ENCODE measurements around the gene PSMG3.

PSMG3 gene

DNA sequence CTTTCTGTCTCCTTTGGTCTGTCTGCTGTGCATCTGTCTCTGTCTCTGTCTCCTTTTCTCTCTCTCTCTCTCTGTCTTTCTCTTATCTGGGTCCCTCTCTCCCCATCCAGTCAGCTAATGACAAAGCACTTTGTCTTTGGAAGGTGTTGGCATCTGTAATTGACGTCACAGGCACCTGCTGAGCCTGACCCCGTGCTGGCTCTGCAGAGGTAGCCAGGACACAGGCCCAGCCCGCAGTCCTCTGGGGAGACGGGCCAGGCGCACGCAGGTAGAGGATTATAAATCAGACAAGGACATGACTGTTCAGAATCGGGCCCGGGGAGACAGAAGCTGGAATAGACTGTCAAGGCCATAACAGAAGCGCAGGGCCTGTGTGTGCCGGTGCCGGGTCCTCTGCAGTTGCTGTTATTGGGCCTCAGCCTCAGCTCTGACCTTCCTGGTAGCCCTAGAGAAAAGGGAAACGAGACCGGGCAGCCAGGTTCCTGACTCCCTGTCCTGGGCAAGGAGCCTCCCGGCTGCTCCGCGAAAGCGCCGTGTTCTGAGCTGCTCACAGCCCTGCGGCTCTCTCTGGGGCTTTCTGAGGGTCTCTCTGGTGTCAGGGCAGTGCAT lies 10.7 kb upstream of the PSMG3 start:
- FAIRE-seq (no peak), DNase-seq (ENCODE audit: insufficient read length, low spot score) (no peak)

DNA sequence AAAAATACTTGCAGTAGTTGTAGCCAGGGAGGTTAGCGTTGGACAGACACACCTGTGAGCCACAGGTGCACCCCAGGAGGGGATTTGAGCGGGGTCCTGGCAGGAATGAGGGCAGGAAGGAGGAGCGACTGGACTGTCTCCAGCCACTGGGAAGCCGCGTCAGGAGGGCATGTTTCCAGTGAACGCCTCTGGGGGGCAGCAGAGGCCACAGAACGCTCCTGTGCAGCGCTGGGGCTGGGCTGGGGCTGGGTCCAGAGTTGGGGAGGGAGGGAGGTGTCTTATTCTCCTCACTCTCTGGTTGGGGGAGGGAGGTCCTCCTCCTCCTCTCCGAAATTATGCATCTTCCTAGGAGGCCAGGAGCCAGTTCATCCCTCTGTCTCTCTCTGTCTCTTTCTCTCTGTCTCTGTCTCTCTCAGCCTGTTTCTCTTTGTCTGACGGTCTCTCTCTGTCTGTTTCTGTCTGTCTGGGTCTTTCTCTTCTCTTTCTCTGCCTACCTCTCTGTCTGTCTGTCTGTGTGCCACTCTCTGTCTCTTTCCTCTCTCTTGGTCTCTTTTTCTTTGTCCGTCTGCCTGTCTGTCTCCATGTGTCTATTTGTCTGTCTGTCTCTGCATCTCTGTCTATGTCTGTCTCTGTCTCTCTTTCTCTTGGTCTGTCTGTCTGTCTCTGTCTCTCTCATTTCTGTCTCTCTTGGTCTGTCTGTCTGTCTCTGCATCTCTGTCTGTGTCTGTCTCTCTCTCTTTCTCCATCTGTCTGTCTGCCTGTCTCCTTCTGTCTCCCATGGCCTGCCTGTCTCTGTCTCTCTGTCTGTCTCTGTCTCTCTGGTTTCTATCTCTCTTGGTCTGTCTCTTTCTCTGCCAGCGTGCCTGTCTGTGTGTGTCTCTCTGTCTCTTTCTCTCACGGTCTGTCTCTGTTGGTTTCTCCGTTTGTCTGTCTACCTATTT lies 9.9 kb upstream of the PSMG3 start:
- FAIRE-seq (peak; percentile 89), DNase-seq (ENCODE audit: insufficient read length, low spot score) (peak; percentile 88)

DNA sequence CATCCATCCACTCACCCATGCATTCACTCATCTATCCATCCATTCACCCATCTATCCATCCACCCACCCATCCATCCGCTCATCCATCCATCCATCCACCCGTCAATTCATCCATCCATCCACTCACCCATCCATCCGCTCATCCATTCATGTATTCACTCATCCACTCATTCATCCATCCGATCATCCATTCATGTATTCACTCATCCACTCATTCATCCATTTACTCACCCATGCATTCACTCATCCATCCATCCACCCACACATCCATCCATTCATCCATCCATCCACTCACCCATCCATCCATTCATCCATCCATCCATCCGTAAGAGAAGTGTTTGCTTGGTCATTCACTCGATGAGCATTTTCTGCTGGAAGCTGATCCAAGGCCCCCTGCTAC lies 8.7 kb upstream of the PSMG3 start:
- DNase-seq (ENCODE audit: insufficient read length, low spot score) (no peak), FAIRE-seq (no peak)

DNA sequence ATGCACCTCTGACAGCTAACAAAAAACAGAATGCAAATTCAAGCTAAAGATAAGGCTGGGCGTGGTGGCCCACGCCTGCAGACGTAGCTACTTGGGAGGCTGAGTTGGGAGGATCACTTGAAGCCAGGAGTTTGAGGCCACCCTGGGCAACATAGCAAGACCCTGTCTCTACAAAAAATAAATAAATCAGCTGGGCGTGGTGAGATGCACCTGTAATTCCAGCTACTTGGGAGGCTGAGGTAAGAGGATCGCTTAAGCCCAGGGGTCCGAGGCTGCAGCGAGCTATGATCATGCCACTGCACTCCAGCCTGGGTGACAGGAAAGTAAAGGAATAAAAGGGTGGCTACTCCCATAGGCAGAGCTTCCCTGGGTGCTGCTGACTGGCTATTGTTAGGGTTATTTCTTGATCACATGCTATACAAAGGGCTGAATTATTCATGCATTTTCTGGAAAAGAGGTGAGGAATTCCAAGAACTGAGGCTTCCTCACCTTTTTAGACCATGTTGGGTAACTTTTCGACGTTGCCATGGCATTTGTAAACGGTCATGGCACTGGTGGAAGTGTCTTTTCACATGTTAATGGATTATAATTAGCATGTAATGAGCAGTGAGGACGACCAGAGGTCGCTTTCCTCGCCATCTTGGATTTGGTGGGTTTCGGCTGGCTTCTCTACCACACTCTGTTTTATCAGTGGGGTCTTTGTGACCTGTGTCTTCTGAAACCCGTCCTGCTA lies 6.9 kb upstream of the PSMG3 start:
- FAIRE-seq = no peak

DNA sequence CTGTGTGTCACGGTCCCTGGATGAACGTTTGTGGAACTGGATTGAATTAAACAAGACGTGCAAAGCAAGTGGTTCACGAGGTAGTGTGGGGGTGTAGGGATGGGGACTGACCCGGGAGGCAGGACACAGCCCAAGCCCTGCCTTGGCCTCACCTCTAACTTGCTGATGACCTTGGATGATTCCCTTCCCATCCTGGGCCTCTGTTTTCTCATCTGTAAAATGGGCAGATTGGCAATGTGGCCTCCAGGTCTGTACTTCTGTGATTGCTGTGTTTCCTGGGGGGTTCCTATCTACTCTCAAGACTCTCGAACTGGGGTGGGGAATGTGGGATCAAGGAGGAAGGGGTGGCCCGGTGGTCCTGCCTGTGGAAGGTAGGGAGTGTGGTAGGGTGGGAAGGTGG lies 6.0 kb upstream of the PSMG3 start:
- no peak for FAIRE-seq
- no peak for DNase-seq (ENCODE audit: insufficient read length, low spot score)

More for the DNA sequence above, 6.9 kb upstream of the PSMG3 start:
- no peak for DNase-seq (ENCODE audit: insufficient read length, low spot score)

DNA sequence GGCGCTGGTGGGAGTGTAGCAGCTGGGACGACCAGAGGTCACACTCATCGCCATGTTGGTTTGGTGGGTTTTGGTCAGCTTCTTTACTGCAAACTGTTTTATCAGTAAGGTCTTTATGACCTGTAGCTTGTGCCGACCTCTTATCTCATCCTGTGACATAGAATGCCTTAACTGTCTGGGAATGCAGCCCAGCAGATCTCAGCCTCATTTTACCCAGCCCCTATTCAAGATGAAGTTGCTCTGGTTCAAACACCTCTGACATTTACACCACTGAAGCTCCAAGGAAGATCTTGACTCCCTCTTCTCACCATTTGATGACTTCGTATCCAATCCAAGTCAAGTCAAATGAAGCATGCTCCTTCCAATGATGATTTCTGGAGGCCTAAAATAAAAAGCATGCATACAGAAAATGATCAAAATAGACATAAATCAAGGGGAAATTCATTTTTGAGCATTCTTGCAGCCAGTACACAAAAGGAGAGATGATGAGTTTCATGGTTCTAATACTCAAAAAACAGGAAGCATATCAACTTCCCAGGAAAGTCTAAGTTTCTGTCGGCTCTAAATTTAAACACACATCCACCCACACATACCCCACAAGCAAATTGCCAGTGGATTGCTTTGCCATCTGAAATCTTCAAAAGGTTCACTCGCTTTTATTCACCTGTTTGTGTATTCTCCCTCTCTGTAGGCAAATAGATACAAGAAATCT lies 2.4 kb upstream of the PSMG3 start:
- no peak for FAIRE-seq
- no peak for DNase-seq (ENCODE audit: insufficient read length, low spot score)

DNA sequence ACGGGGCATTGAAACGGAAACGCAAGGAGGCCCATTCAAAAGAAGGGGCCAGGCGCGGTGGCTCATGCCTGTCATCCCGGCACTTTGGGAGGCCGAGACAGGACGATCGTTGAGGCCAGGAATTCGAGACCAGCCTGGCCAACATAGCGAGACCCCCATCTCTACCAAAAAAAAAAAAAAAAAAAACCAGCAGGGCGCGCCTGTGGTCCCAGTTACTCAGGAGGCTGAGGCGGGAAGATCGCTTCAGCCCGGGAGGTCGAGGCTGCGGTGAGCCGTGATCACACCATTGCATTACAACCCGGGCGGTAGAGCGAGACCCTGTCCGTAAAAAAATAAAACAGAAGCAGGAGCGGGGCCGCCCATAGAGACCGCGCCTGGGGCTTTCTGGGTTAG lies 396 bp downstream of the PSMG3 start:
- FAIRE-seq (no peak), DNase-seq (ENCODE audit: insufficient read length, low spot score) (no peak)

DNA sequence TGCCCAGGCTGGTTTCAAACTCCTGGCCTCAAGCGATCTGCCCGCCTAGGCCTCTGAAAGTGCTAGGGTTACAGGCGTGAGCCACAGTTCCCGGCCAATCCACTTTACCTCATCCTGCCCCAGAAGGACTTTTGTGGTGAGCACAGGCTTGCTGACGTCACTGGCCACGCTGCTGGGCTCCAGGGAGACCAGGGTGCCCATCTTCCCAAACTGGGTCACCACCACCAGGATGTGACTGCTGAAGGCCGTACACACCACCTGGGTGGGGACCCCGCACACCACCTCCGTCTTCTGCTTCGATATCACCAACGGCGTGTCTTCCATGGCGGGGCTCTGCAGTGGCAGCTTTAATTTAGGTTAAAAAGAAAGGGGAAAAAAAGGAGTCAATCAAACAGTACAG lies 816 bp downstream of the PSMG3 start:
- FAIRE-seq = no peak
- DNase-seq (ENCODE audit: insufficient read length, low spot score) = no peak

DNA sequence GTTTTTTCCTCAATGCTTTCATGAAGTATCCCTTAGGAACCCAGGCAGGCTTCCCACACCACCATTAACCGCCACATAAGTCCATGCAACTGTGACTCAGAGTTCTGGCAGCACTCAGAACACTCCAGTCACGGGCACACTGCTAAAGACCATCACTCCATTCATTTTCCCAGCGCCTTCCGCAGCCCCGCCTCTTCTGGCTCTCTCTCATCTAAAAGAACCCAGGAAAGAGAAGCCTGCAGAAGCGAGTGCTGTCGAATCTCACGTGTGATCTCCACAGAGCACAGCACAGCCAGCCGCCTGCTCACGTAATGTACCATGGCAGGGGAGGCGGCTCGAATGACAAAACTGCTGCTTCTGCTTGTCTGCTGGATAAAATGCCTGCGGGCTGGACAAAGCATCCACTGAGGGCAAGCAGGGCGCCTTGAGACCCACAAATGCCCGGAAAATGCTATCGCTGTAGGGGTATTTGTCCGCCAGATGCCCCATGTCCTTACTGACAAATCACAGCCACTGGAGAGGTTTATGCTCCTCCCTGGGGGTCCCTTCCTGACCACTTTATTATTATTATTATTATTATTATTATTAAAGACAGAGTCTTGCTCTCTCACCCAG lies 1.8 kb downstream of the PSMG3 start:
- no peak for FAIRE-seq
- DNase-seq (ENCODE audit: insufficient read length, low spot score) = no peak

DNA sequence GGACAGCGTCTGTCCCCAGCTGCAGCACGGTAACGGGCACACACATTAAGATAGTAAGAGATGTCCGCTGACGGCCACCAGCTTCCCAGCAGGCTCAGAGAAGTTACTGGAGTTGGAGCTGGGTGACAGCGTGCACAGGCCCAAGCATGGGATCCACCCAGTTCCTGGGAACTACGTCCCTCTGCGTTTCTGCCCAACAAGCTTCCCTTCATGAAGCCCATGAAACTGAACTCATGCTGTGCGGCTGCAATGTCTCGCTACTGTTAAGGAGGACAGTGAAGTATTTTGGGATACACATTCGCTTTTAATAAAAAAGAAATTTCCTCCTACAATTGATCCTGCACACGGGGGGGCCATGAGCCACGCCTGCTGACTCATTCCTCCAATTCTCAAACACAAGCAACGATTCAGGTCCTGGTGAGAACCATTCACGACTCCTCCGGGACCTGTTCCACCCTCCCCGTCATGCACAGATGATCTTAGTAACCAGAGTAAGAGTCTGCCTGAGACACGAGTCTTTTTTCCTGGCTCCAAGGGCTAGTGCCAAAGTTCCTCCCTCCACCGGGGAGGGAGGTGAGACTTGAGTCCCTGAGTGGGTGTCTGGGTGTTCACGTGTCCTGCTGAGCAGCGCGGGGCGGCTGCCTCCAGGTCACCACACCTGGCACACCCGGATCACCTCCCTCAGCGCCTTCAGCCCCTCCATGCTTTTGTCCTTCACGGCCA lies 2.6 kb downstream of the PSMG3 start:
- FAIRE-seq (no peak), DNase-seq (ENCODE audit: insufficient read length, low spot score) (no peak)

DNA sequence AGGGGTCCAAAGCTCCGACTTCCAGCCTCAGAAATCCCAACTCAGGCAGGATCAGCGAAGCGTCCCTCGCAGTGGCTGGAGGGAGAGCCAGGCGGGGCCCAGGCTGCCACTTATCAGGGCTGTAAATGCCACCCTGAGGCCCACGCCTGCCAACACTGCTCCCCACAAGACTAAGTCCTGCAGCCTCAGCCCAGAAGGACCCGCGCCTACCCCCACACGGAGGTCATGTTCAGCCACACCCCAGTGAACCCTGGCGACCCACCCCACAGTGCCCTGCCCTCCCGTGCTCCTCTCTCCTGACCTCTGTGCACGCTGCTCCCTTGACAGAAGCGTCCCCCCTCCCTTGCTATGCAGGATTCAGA lies 3.2 kb downstream of the PSMG3 start:
- DNase-seq (ENCODE audit: insufficient read length, low spot score) (no peak), FAIRE-seq (no peak)

DNA sequence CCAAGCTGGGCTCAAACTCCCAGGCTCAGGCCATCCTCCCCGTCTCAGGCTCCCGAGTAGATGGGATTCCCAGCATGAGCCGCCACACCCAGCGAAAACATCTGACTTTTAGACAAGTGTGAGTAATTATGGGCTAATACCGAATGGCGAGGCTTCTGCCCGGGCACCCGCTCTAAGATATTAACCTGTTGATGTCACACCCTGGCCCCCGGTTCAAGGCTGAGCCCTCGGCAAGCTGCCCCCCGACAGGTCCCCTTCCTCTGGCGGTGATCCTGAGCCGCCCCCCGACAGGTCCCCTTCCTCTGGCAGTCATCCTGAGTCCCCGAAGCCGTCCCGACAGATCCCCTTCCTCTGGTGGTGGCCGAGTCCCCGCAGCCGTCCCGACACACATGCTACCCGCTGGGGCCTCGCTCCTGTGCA lies 5.2 kb downstream of the PSMG3 start:
- FAIRE-seq (no peak), DNase-seq (ENCODE audit: insufficient read length, low spot score) (no peak)

DNA sequence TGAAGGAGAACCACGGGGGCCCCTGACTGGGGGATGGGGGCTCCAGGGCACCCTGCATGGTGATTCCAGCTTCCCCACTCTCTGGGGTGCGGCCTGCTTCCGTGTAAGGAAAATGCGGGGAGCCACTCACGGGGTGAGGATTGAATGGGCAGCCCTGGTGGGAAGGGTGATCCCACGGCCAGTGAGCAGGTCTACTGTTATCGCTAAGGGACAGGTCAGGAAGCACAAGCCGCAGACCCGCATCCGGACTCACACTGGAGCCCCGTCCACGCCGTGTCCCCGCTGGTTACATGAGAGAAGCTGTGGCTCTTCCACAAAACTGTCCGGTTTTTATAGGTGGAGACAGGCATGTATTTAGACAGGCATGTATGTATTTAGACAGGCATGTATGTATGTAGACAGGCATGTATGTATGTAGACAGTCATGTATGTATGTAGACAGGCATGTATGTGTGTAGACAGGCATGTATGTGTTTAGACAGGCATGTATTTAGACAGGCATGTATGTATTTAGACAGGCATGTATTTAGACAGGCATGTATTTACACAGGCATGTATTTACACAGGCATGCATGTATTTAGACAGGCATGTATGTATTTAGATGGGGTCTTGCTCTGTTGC lies 5.7 kb downstream of the PSMG3 start:
- DNase-seq (ENCODE audit: insufficient read length, low spot score) (no peak), FAIRE-seq (peak; percentile 95)

DNA sequence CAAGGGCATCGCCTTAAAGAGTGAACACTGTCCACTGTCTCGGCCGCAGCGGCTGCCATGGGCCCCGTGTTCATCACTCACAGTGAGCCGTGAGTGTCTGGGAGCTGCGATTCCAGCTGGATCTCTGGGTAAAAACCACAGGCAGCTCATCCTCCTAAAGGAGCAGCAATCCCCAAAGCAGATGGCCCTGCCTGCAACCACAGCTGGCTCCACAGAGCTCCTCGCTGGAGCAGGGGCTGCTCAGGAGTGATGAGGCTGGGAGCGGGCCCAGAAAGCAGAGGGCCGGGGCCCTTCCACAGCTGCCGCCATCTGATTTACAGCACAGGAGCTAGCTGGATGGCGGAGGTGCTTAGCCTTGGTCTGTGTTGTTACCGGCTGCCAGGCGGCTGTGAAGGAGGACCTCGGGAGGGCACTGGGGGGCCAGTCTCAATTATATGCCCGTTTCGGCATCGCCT lies 7.2 kb downstream of the PSMG3 start:
- FAIRE-seq (no peak), DNase-seq (ENCODE audit: insufficient read length, low spot score) (no peak)

DNA sequence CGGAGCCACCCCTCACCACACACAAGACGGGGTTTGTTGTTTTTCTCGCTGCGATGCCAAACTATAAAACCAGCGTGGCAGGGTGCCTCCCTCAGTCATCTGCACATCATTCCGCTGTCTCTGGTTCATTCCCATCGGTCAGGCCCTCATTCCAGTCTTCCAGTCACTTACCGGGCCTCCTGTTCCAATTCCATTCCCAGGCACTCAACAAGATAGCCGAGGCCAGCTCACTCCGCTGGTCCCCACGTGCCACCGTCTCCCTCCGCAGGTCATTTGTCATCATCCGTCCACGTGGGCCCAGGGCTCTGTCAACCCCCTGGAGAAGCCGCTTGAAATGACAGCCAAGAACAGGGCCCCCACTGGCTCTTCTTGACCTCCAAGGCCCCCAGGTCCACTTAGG lies 7.7 kb downstream of the PSMG3 start:
- DNase-seq (ENCODE audit: insufficient read length, low spot score) (no peak), FAIRE-seq (peak; percentile 49)

DNA sequence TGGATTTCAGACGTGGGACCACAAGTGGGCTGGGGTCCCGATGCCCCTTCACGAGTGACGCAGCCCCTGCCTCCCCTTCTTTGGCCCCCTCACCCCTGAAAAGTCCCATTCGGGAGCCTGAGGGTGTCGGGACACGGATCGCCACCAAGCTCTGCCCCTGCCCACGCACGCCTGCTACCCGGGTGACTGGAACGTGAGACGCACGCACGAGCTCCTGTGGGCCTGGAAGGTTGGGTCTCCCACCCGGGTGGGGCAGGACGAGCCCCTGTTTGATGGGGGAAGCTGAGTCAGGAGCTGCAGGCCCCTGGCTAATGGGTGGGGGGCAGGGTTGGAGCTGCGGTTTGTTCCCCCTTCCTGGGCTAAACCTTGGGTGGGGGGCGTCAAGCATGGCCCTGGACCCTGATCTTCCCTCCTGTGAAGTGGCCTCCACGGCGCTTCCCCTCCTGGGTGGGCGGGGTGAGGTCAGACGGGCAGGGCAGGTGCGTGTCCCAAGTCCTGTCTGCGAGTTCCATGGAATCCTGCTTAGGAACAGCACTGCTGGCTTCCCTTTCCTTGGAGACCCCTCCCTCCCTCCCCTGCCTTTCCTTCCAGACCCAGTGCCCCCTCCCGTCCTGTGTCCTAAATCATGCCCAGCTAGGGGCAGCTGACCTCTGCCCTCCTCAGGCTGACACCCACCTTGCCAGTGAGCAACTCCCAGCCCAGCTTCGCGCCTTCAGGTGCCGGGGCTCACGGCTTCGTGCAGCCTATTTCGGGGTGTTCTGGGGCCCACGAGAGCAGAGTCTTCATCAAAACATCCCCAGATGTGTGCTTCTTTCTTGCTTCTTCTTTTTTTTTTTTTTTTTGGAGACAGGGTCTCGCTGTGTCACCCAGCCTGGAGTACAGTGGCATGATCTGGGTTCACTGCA lies 8.5 kb downstream of the PSMG3 start:
- no peak for FAIRE-seq
- DNase-seq (ENCODE audit: insufficient read length, low spot score) = no peak

DNA sequence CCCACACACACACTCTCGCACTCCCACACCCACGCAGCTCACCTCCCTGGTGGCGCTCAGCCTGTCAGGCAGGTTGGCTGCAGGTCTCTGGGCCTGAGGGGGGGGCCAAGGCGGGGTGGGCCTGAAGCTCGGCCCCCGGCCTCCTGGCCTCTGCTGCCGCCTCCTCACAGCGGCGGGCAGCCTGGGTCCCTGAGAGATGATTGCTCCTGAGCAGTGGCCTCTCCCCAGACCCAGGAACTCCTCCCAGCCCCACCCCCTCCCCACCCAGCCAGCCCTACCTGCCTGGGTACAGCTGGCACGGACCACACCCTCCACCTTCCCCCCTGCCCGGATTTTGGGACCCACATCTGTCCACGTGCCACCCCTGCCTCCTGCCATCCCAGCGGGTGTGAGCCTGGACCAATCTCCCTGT lies 9.2 kb downstream of the PSMG3 start:
- FAIRE-seq = no peak
- no peak for DNase-seq (ENCODE audit: insufficient read length, low spot score)
